Activated CD8-positive, alpha-beta T cell treated with anti-CD3 and anti-CD28 coated beads for 36 hours (primary cell): Measurements from ENCODE around the gene BBOF1. TPM values are rescaled to one million over a fixed set of nuclear protein-coding genes. Genes with fewer than 3 reads are reported as not detected.

Experiments
- ATAC-seq: fragments of 200-7000 bp; cut with Tn5 transposase; one replicate; pipeline ENCODE4 v1.10.0; 2021; ENCODE audit warnings: mild to moderate bottlenecking, moderate library complexity
- CTCF ChIA-PET: fragments of 350-600 bp; sonication (Branson Sonifier 250); formaldehyde crosslinking; loops from one replicate; lab custom pipeline; 2021; ENCODE audit warnings: antibody characterized with exemption; lab: Charles Lee
- POLR2A ChIA-PET: fragments of 350-600 bp; sonication (Branson Sonifier 250); formaldehyde crosslinking; loops from one replicate; lab custom pipeline; 2021; ENCODE audit warnings: antibody characterized with exemption; lab: Charles Lee
- DNase-seq: peaks from one replicate; pipeline ENCODE4 v3.0.0-alpha.2; 2020
- H3K27ac Mint-ChIP-seq: one replicate; pipeline ENCODE4 v1.8.0; 2021; ENCODE audit warnings: mild to moderate bottlenecking, mixed read lengths
- H3K27me3 Mint-ChIP-seq: one replicate; pipeline ENCODE4 v1.8.0; 2021; ENCODE audit warnings: mixed read lengths
- H3K36me3 Mint-ChIP-seq: one replicate; pipeline ENCODE4 v1.8.0; 2021; ENCODE audit warnings: low read depth, mixed read lengths
- H3K4me1 Mint-ChIP-seq: one replicate; pipeline ENCODE4 v1.8.0; 2021; ENCODE audit warnings: low read depth, mixed read lengths
- H3K4me3 Mint-ChIP-seq: one replicate; pipeline ENCODE4 v1.8.0; 2021; ENCODE audit warnings: mild to moderate bottlenecking, moderate library complexity, mixed read lengths
- H3K9me3 Mint-ChIP-seq: one replicate; pipeline ENCODE4 v1.8.0; 2021; ENCODE audit warnings: mixed read lengths
- intact Hi-C: fragments of 100-400 bp; cut with micrococcal nuclease; formaldehyde crosslinking; loops from one replicate; pipeline ENCODE4 v1.10.0; 2022
- total RNA-seq, 2 experiments: library from RNA; stranded (reverse); gene quantifications; one replicate each; pipeline ENCODE4 v1.2.3, GENCODE V29; 2021
- TF ChIP-seq, protein P1 (sequence below): fragments of 200-600 bp; IDR thresholded peaks from one replicate; pipeline ENCODE4 v1.8.0; 2022; ENCODE audit warnings: antibody characterized with exemption, mild to moderate bottlenecking

Gene BBOF1, protein sequence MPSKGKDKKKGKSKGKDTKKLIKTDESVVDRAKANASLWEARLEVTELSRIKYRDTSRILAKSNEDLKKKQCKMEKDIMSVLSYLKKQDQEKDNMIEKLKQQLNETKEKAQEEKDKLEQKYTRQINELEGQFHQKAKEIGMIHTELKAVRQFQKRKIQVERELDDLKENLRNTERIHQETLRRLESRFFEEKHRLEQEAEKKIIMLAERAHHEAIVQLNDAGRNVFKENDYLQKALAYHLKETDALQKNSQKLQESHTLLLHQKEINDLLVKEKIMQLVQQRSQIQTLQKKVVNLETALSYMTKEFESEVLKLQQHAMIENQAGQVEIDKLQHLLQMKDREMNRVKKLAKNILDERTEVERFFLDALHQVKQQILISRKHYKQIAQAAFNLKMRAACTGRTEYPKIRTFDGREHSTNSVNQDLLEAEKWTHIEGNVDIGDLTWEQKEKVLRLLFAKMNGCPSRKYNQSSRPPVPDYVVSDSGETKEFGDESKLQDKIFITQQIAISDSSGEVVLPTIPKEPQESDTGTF
- total RNA-seq: 1 to 10 TPM; 1.2 TPM

DNA sequence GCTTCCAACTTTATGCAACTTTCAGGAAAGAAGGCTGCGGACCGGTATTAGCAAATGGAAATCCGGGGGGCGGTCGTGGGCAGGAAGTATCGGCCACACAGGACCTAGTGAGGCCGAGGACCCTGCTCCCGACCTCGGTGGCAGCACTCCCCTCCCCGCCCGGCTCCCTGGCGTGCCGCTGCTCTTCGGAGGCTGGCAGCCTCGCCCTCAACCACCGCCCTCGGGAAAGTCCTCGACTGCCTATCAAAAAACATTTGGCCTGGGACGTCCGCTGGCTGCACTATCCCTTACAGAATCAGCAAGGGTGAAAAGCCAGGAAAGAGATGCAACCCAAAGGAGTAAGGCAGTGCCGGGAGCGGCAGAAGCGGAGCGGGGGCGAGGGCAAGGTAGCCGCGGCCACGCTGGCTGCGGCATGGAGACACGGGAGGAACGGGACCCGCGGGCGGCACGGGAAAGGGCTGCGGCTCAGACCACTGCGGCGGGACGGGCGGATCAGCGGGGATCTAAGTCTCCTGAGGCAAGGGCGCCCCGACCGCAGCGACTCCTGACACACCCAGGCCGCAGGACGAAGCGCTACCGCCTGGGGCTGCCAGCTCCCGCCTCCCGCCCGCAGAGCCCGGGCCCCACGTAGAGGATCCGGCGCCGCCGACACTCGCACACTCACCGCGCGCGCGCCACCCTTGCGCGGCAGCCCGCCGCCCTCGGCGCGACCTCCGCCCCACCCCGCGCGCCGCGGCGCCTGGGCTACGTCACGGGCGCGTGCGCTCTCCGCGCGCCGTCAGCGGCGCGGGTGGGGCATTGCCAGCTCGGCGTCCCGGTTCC lies at the start of gene BBOF1, which contains the start of gene ENTPD5:
TSS of gene BBOF1 (plus strand) at position 764 of the 822 bp plus-strand sequence. CDS start 130 bp downstream, outside the sequence.
TSS of gene ENTPD5 (minus strand) at position 703 of the 822 bp plus-strand sequence. CDS start 31,186 bp downstream, outside the sequence.
- H3K36me3 Mint-ChIP-seq: no peaks in the 10 kb centered on the region
- POLR2A ChIA-PET: interaction anchor here (0.7 to 1.2 kb wide), 4 partner anchors 21 to 132 kb away, joined by 3 read pairs; partner anchors contain the start of gene ZNF410
- peak within 1 kb of the TSS; percentile 94 for H3K4me3 Mint-ChIP-seq
- DNase-seq: peak; percentile 82
- H3K4me1 Mint-ChIP-seq: peaks cover 11% of the 10 kb centered on the region
- H3K9me3 Mint-ChIP-seq: no peaks in the 10 kb centered on the region
- TF ChIP-seq, protein P1, sequence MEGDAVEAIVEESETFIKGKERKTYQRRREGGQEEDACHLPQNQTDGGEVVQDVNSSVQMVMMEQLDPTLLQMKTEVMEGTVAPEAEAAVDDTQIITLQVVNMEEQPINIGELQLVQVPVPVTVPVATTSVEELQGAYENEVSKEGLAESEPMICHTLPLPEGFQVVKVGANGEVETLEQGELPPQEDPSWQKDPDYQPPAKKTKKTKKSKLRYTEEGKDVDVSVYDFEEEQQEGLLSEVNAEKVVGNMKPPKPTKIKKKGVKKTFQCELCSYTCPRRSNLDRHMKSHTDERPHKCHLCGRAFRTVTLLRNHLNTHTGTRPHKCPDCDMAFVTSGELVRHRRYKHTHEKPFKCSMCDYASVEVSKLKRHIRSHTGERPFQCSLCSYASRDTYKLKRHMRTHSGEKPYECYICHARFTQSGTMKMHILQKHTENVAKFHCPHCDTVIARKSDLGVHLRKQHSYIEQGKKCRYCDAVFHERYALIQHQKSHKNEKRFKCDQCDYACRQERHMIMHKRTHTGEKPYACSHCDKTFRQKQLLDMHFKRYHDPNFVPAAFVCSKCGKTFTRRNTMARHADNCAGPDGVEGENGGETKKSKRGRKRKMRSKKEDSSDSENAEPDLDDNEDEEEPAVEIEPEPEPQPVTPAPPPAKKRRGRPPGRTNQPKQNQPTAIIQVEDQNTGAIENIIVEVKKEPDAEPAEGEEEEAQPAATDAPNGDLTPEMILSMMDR: no peak
- H3K27ac Mint-ChIP-seq: peak within 1 kb of the TSS; percentile 94
- H3K27me3 Mint-ChIP-seq: no peaks in the 10 kb centered on the region
- peak; percentile 95 for ATAC-seq
- CTCF ChIA-PET: interaction anchor here (1.0 to 1.4 kb wide), 2 partner anchors 19 to 238 kb away, joined by 3 to 4 read pairs; no protein-coding TSS in a partner anchor
- intact Hi-C loops: no loop called here

DNA sequence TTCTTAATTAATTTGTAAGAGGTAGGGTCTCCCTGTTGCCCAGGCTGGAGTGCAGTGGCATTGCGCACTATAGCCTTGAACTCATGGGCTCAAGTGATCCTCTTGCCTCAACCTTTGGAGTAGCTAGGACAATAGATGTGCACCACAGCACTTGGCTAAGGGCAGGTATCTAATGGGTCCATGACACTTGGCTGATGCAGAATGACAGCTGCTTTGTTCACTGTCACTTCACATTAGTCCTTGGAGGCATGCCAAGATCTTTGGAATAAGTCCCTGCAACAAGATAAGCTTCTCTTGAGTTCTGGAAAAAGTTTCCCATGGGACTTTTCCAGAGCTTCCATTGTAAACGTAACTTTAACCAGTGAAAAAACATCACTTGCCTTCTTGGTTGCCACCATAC lies 45.7 kb upstream of the BBOF1 start:
- peaks cover 13% of the 10 kb centered on the region for H3K36me3 Mint-ChIP-seq
- ATAC-seq (no peak), DNase-seq (no peak)
- no peak overlapping the region for H3K27ac Mint-ChIP-seq
- H3K4me3 Mint-ChIP-seq: no peak overlapping the region
- ChIA-PET POLR2A (interaction anchor here (0.6 kb wide), 1 partner anchor 11 kb away, joined by 3 read pairs; no protein-coding TSS in a partner anchor), CTCF (no interaction called here)
- no peaks in the 10 kb centered on the region for H3K9me3 Mint-ChIP-seq
- intact Hi-C loops: no loop called here
- TF ChIP-seq, protein P1: no peak
- no peaks in the 10 kb centered on the region for H3K4me1 Mint-ChIP-seq
- no peaks in the 10 kb centered on the region for H3K27me3 Mint-ChIP-seq

DNA sequence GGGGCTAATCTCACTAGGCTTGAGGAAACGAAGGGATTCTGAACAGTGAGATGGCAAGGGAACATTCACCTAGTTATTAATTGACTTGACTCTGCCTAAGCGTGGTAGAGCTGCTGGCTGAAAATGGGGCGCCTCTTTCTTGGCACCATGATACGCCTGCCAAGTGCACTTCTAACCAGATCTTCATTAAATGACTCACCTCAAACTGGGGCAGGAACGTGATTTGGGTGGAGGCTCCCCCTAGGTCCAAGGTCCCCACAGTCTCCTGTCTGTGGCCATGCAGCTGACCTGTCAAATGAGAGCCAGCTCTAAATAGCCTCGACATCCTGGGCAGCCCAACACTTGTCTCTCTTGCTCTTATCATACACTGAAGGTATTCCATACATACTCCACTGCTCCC lies 43.0 kb upstream of the BBOF1 start:
- H3K4me3 Mint-ChIP-seq: no peak overlapping the region
- no peaks in the 10 kb centered on the region for H3K27me3 Mint-ChIP-seq
- TF ChIP-seq, protein P1: no peak
- no peaks in the 10 kb centered on the region for H3K9me3 Mint-ChIP-seq
- no peaks in the 10 kb centered on the region for H3K4me1 Mint-ChIP-seq
- DNase-seq (no peak), ATAC-seq (no peak)
- ChIA-PET CTCF (no interaction called here), POLR2A (no interaction called here)
- intact Hi-C loops: no loop called here
- H3K36me3 Mint-ChIP-seq: peaks cover 5% of the 10 kb centered on the region
- no peak overlapping the region for H3K27ac Mint-ChIP-seq

DNA sequence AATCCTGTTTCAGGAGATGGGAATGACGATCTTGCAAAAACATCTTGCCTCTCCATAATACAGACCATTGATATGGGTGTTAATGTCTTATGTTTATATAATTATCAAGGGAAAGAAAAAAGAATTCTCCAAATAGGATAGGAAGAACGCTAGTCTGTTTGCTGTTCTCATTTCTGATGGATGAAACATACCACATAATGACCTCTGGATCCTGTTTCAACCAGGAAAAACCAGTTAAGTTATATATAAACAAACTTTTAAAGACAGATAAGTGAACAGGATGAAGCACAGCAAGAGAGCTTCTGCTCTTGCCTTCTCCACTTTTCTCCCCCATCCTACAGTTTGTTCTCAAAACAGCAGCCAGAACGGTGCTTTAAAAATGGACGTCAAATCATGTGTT lies 41.3 kb upstream of the BBOF1 start:
- no peak for ATAC-seq
- peaks cover 5% of the 10 kb centered on the region for H3K36me3 Mint-ChIP-seq
- H3K27me3 Mint-ChIP-seq: no peaks in the 10 kb centered on the region
- H3K9me3 Mint-ChIP-seq: no peaks in the 10 kb centered on the region
- ChIA-PET POLR2A (no interaction called here), CTCF (no interaction called here)
- TF ChIP-seq, protein P1: no peak
- no peak for DNase-seq
- H3K4me3 Mint-ChIP-seq: no peak overlapping the region
- no peak overlapping the region for H3K27ac Mint-ChIP-seq
- no peaks in the 10 kb centered on the region for H3K4me1 Mint-ChIP-seq
- intact Hi-C loops: no loop called here
